K562 (cell line): ENCODE measurements around the gene TMC8. TPM values are rescaled to one million over a fixed set of nuclear protein-coding genes. Genes with fewer than 3 reads are reported as not detected.

Source experiments
- ETV1 ChIP-seq: fragments of 450-650 bp; conservative IDR thresholded peaks from 2 replicates; pipeline ENCODE4 v1.6.1; 2016; ENCODE audit warnings: missing genetic modification characterization, control low read depth, low read depth, missing compliant biosample characterization
- GTF2F1 ChIP-seq: IDR thresholded peaks from 2 replicates; pipeline ENCODE4 v1.6.1; 2011; ENCODE audit warnings: low read depth, low read length, improper control_type of control experiment
- ILK ChIP-seq: fragments of 450-650 bp; IDR thresholded peaks from 2 replicates; pipeline ENCODE4 v1.6.1; 2016; ENCODE audit warnings: missing genetic modification characterization, low read depth, mild to moderate bottlenecking, missing compliant biosample characterization, moderate library complexity, borderline replicate concordance
- KDM5B ChIP-seq: fragments of 200-600 bp; sonication (generic); IDR thresholded peaks from 2 replicates; pipeline ENCODE4 v1.6.1; 2012; ENCODE audit warnings: low read depth, mild to moderate bottlenecking, moderate library complexity, low read length, control low read depth, inconsistent platforms; ENCODE audit not compliant: insufficient replicate concordance
- RNF2 ChIP-seq: sonication (generic); IDR thresholded peaks from 2 replicates; pipeline ENCODE4 v1.6.1; 2016
- ZBTB12 ChIP-seq: fragments of 250-450 bp; sonication (Bioruptor Pico); IDR thresholded peaks from 2 replicates; pipeline ENCODE4 v1.4.0; 2020
- ZNF24 ChIP-seq: fragments of 450-650 bp; IDR thresholded peaks from 2 replicates; pipeline ENCODE4 v1.6.1; 2016
- ZNF431 ChIP-seq: sonication (generic); formaldehyde crosslinking; IDR thresholded peaks from 2 replicates; pipeline ENCODE4 v1.8.0; 2022; ENCODE audit warnings: mild to moderate bottlenecking, missing genetic modification reagents
- polyA plus RNA-seq, 8 experiments: library from polyadenylated mRNA; depleted of rRNA in 4 of 8; stranded (reverse) in 5 of 8; unstranded in 3 of 8; fragments of >200 nt; fragmentation: Nextera tagmentation in 2 of 8; fragmentation: Illumina TruSeq in 1 of 8; extraction: Ambion mirVana in 2 of 8; extraction: Trizol in 1 of 8; gene quantifications; 2 replicates each; pipeline versions ENCODE4 v1.2.1 to v1.2.3, GENCODE V29; 2011 to 2014; ENCODE audit warnings: inconsistent platforms in 1 of 8, missing spikeins in 1 of 8
- total RNA-seq, 7 experiments: library from RNA; depleted of rRNA in 6 of 7; stranded (reverse); fragments of >200 nt in 6 of 7; fragmentation: Illumina TruSeq in 2 of 7; extraction: Trizol in 2 of 7; gene quantifications; 2 replicates each; pipeline versions ENCODE4 v1.2.1 to v1.2.3, GENCODE V29; 2011 to 2021; ENCODE audit warnings: low replicate concordance in 1 of 7
- TF ChIP-seq, protein P1 (sequence below), 2 experiments: fragments of 450-650 bp; IDR thresholded peaks; 2 replicates each; pipeline ENCODE4 v1.6.1; 2016; ENCODE audit warnings: mild to moderate bottlenecking in 2 of 2, borderline replicate concordance in 1 of 2, low read depth in 1 of 2, moderate library complexity in 1 of 2

Gene TMC8
- total and polyA plus RNA-seq, 9 of the 15 experiments (the other 6 are each of a cell fraction or from before 2014, with no cell fraction given): 0.13 to 10.9 (median 2.8) TPM

DNA sequence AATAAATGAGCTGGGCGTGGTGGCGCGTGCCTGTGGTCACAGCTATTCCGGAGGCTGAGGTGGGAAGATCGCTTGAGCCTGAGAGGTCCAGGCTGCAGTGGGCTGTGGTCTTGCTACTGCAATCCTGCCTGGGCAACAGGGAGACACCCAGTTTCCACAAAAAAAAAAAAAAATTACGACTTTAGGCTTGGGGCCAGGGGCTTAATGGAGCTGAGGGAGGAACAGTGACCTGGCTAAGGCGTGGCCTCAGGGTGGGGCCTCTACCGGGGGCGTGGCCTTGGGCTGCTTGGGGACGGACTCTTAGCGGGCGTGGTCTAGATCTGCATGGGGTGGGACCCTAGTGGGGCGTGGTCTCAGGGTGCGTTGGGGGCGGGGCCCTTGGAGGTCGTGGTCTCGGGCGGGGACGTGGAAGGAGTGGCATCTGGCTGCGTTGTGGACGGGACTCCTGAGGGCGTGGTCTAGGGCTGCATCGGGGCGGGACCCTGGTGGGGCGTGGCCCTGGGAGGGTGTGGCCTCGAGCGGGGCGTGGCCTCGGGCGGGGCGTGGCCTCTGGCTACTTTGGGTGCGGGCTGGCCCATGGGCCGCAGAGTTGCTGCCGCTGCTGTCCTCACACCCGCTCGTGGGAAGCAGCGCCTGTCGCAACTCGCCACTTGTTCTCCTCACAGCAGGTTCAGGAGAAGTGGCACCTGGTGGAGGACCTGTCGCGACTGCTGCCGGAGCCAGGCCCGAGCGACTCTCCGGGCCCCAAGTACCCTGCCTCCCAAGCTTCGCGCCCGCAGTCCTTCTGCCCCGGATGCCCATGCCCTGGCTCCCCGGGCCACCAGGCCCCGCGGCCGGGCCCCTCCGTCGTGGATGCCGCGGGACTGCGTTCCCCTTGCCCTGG is 9.8 kb downstream of the TMC8 start (continued):
- no peak for TF ChIP-seq ILK (tag)
- TF ChIP-seq RNF2: no peak; the same call in 1 of the 2 replicates
- TF ChIP-seq GTF2F1: no peak
- TF ChIP-seq ETV1 (tag): no peak
- TF ChIP-seq ZNF24: no peak
- TF ChIP-seq KDM5B: peak; percentile 87
- TF ChIP-seq, protein P1, sequence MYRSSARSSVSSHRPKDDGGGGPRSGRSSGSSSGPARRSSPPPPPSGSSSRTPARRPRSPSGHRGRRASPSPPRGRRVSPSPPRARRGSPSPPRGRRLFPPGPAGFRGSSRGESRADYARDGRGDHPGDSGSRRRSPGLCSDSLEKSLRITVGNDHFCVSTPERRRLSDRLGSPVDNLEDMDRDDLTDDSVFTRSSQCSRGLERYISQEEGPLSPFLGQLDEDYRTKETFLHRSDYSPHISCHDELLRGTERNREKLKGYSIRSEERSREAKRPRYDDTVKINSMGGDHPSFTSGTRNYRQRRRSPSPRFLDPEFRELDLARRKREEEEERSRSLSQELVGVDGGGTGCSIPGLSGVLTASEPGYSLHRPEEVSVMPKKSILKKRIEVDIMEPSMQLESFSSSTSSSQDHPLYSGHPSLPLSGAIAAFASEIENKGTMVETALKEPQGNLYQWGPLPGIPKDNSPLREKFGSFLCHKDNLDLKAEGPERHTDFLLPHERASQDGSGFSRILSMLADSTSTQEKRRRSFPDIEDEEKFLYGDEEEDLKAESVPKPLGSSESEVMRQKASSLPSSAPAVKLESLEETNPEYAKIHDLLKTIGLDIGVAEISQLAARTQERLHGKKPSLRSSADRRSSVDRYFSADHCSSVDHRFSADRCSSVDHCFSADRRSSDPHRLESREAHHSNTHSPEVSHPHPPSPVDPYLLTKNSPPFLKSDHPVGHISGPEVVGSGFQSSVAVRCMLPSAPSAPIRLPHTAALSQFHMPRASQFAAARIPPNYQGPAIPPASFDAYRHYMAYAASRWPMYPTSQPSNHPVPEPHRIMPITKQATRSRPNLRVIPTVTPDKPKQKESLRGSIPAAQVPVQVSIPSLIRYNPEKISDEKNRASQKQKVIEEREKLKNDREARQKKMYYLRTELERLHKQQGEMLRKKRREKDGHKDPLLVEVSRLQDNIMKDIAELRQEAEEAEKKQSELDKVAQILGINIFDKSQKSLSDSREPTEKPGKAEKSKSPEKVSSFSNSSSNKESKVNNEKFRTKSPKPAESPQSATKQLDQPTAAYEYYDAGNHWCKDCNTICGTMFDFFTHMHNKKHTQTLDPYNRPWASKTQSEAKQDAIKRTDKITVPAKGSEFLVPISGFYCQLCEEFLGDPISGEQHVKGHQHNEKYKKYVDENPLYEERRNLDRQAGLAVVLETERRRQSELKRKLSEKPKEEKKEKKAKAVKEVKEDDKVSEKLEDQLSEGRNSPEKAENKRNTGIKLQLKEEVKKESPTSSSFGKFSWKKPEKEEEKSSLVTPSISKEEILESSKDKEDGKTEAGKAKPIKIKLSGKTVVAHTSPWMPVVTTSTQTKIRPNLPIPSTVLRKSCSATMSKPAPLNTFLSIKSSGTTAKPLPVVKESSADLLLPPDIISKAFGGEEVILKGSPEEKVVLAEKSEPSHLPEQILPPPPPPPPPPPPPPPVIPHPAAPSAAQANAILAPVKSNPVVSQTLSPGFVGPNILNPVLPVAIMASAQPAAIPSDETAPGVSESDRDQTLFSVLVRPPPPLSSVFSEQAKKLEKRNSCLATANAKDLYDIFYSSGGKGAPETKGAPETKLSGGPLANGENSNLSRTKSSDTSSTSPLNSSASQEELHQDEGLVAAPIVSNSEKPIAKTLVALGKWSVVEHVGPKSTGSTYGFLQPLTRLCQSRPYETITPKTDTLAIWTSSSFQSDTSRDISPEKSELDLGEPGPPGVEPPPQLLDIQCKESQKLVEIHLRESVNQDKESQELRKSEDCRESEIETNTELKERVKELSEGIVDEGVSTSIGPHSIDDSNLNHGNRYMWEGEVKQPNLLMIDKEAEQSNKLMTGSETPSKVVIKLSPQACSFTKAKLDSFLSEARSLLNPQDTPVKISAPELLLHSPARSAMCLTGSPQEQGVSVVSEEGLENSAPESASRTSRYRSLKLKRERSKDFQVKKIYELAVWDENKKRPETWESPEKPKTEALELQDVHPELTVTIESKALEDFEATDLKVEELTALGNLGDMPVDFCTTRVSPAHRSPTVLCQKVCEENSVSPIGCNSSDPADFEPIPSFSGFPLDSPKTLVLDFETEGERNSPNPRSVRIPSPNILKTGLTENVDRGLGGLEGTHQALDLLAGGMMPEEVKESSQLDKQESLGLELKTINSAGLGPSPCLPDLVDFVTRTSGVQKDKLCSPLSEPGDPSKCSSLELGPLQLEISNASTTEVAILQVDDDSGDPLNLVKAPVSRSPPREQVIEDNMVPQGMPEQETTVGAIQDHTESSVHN (IDR thresholded peaks at IDR 0.05; ENCODE audit: borderline replicate concordance in 1 of 2, low read depth in 1 of 2): no peak
- no peak for TF ChIP-seq ZBTB12
- TF ChIP-seq ZNF431 (CRISPR knock-in tag): no peak
